GM12864 (cell line): Measurements from ENCODE around the gene TRPM3.
A peak's percentile ranks its signal among the peaks of the same experiment; 100 is the strongest.

Experiments used
- DNase-seq: peaks from one replicate; pipeline ENCODE4 v3.0.0-alpha.2; 2011; ENCODE audit warnings: low read depth
- H3K4me3 ChIP-seq: 2 replicates; pipeline ENCODE4 v1.5.1; 2011; ENCODE audit warnings: mild to moderate bottlenecking, low read depth, low read length, control low read depth
- TF ChIP-seq, protein P1 (sequence below): IDR thresholded peaks from 2 replicates; pipeline ENCODE4 v1.5.1; 2011; ENCODE audit warnings: low read depth, mild to moderate bottlenecking, moderate library complexity, low read length, control low read depth, inconsistent platforms; ENCODE audit errors: missing control alignments

Gene TRPM3

DNA sequence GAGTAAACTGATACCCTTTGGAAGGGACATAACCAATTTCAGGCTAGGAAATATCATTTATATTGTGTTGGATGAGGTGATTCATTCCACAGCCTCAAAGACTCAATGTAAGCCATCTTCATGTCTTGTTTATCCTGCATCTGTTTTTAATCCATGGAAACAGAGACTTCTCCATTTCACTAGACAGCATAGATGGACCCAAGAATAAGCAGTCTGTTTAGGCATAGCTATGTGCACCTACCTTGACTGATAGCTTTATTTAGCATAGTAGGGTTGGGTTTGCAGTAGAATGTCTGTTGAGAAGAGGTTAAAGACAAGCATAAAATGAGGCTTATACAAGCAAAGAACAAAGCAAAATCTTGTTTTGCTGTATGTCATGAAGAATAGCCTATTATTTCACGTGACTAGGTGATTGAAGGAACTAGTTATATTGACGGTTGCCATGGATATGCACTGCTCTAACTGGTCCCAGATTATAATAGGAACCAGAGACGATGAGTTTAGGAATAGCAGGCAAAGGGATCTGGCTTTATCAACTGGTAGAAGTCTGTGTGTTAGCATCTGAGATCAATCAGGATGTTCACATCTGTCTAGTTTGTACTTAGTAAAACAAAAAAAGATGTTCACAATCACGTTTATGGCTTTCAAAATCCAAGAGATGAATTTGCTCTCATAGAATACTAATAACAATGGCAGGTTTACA lies 552.2 kb downstream of the TRPM3 start:
- TF ChIP-seq, protein P1, sequence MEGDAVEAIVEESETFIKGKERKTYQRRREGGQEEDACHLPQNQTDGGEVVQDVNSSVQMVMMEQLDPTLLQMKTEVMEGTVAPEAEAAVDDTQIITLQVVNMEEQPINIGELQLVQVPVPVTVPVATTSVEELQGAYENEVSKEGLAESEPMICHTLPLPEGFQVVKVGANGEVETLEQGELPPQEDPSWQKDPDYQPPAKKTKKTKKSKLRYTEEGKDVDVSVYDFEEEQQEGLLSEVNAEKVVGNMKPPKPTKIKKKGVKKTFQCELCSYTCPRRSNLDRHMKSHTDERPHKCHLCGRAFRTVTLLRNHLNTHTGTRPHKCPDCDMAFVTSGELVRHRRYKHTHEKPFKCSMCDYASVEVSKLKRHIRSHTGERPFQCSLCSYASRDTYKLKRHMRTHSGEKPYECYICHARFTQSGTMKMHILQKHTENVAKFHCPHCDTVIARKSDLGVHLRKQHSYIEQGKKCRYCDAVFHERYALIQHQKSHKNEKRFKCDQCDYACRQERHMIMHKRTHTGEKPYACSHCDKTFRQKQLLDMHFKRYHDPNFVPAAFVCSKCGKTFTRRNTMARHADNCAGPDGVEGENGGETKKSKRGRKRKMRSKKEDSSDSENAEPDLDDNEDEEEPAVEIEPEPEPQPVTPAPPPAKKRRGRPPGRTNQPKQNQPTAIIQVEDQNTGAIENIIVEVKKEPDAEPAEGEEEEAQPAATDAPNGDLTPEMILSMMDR = no peak
- DNase-seq = no peak
- no peak overlapping the region for H3K4me3 ChIP-seq

DNA sequence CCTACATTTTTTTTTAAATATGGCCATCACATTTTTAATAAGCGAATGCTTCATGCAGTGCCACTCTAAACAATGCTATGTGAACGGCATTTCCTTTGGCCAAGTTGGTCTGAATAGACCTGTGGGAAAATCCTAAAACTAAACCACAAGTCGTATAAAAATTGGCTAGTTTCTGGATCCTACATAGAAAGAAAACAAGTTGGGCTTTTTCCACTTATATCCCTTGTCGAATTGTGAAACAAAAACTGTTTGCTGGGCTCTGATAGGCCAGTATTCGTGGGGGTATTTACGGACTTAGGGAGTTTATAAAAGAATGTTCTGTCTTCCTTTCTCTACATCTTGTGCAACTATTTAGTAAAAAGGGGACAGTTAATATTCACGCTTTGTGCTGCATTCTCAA lies 553.9 kb downstream of the TRPM3 start:
- no peak overlapping the region for H3K4me3 ChIP-seq
- TF ChIP-seq, protein P1 = no peak

DNA sequence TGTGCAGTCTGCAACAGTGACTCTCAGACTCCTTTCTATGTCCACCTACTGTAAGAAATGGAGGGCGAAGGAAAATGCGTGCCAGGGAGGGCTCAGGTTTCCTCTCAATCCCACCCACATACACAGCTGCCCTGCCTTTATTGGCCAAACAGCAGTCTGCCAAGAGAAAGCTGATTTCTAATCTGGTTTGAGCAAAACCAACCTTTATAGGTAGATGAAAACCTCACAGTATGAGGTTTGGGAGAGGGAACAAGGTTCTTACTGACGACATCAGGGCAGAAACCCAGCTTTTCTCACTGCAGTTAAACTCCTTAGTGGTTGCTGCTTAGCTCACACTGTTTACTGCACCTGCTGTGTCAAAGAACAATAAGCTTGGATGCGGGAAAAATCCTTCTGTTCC lies 554.7 kb downstream of the TRPM3 start:
- no peak for DNase-seq
- H3K4me3 ChIP-seq = no peak overlapping the region
- TF ChIP-seq, protein P1 = no peak

More for the DNA sequence above, 553.9 kb downstream of the TRPM3 start:
- DNase-seq = no peak

DNA sequence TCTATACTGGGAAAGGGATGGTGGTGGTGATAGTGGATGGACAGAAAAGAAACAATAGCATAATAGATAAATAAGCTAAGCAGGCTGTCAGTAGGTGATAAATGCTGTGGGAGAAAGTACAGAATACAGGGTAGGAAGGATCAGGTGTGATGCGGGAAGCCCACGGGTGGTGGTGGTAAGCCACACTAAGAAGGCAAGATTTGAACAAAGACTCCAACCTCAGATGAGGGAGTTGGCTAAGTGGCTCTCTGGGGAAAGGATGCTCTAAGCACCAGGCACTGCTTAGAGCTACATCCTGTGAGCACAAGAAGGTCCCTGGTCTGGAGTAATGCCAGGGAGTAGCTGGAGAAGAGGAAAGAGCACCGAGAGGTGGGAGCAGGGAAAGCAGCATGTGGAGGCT lies 555.4 kb downstream of the TRPM3 start:
- H3K4me3 ChIP-seq = no peak overlapping the region
- DNase-seq = no peak
- TF ChIP-seq, protein P1 = no peak

DNA sequence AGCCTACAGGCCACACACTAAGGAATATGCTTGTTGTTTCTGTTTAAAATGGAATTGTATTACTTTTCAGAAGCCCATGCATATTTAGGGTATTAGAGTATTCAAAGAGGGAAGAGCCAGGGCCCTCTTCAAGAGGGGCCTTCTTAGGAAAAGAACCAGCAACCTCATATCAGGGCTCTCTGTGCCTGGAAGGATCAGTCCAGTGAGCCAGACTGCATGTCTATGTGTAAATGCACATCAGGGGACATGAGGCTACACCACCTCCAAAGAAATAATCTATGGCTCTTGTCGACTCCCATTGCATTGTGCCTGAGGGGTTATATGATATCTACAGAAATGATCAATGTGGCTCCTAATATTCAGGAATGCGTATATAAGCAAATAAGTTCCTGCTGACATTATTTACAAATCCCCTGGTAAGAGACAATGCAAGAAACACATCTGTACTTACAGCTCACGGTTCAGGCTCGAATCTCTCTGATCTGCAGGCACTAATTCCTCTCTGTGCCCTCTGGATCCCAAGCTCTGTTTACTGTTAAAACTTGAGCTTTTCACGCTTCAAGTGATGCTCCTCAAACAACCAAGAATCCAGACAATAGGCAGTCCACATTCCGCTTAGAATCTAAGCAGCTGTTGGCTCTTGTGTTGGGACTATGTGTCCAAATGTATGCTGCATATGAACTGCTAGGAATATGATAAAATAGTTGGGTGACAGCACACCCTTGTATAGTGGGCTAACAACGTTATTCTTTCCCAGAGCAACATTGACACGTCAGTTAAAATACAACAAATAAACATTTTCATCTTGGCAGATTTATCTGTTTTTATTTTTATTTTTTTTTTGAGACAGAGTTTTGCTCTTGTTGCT lies 556.7 kb downstream of the TRPM3 start:
- DNase-seq = no peak
- TF ChIP-seq, protein P1 = no peak
- H3K4me3 ChIP-seq = no peak overlapping the region

DNA sequence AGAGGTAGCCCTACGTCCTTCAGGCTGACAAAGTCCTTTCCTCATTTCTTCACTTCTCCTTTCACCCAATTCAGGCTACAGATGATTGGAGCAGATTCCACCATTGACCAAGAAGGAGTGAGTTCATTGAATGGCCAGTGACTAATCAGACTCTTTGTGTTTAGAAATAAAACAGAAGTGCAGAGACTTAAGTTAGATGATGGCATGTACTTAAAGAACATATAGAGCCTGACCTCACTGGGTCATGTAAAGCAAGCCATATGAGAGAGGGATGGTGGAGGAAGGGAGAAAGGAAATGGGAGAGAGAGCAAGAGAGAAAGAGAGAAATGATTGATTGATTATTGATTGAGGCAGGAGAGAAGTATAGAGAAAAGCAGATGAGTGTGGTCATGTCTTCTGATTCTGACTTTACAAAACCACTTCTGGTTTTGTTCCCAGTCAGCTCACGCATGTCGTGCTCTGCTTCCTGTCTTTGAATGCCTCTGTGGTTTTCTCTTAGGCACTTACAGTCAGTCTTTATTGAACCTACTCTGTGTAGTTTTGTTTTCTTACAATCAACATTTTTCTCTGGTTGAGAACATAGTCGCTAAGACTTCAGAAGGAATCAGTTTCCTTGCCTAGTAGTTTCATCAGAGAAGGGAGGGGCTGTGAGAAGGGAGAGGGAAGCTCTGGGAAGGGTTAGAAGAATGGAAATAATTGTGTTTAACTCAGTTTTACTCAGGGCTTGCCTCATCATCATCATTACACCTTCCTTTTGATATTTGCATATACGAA lies 557.8 kb downstream of the TRPM3 start:
- H3K4me3 ChIP-seq = no peak overlapping the region; the same call in 1 of the 2 replicates
- peak; percentile 78 for DNase-seq
- TF ChIP-seq, protein P1 = no peak
